Measurements from ENCODE around the gene TNS1.

- TF ChIP-seq SP1 (IDR thresholded peaks at IDR 0.05) (no peak), CTBP1 (IDR thresholded peaks at IDR 0.05; ENCODE audit: borderline replicate concordance) (no peak), ELF4 (IDR thresholded peaks at IDR 0.05) (no peak), SUZ12 (IDR thresholded peaks at IDR 0.05) (no peak), FOXK2 (IDR thresholded peaks at IDR 0.05) (no peak), LEF1 (IDR thresholded peaks at IDR 0.05; ENCODE audit: borderline replicate concordance) (no peak), TARDBP (IDR thresholded peaks at IDR 0.05) (no peak), BHLHE40 (IDR thresholded peaks at IDR 0.05; ENCODE audit: borderline replicate concordance) (no peak), FOXM1 (IDR thresholded peaks at IDR 0.05; ENCODE audit: borderline replicate concordance) (no peak), FOXA1 (IDR thresholded peaks at IDR 0.05) (no peak)
Measured at GRCh38 chr2:217976301-217976700, 26.5 kb downstream of the TNS1 start.

Measured in HEK293T (cell line).